RPMI8226 (cell line): Measurements from ENCODE around the gene DERA.
A peak's percentile ranks its signal among the peaks of the same experiment; 100 is the strongest.
"Not testable (repeated sequence)": the region's sequence is repeated elsewhere in the genome, so short reads cannot be mapped to it uniquely, and the experiment has no call there.

ENCODE experiments used
- DNase-seq: peaks from one replicate; pipeline ENCODE4 v3.0.0-alpha.2; 2015

DERA gene

GRCh38 chr12:16016748-16017147 lies 105.6 kb downstream of the DERA start:
- DNase-seq, result no peak

- no peak for DNase-seq
Observed at GRCh38 chr12:16018306-16018705, 107.2 kb downstream of the DERA start.

- DNase-seq, result no peak
Observed at GRCh38 chr12:16019136-16019535, 108.0 kb downstream of the DERA start.

GRCh38 chr12:16020031-16020430 lies 108.9 kb downstream of the DERA start:
- no peak for DNase-seq

- DNase-seq, result no peak
Observed at GRCh38 chr12:16021026-16021425, 109.9 kb downstream of the DERA start.

GRCh38 chr12:16021676-16022075 lies 110.5 kb downstream of the DERA start:
- DNase-seq, result no peak

- no peak for DNase-seq
Observed at GRCh38 chr12:16027002-16027401, 115.9 kb downstream of the DERA start.

- DNase-seq, result no peak
Observed at GRCh38 chr12:16030744-16031143, 119.6 kb downstream of the DERA start.

GRCh38 chr12:16034136-16034817 lies 123.1 kb downstream of the DERA start:
- no peak for DNase-seq

GRCh38 chr12:16036073-16036472 lies 124.9 kb downstream of the DERA start:
- DNase-seq, result no peak

GRCh38 chr12:16037533-16037932 lies 126.4 kb downstream of the DERA start:
- no peak for DNase-seq

GRCh38 chr12:16043480-16043879 lies 132.3 kb downstream of the DERA start:
- DNase-seq, result no peak

- DNase-seq, result no peak
Observed at GRCh38 chr12:16046266-16046665, 135.1 kb downstream of the DERA start.

GRCh38 chr12:16048511-16048910 lies 137.4 kb downstream of the DERA start:
- no peak for DNase-seq

GRCh38 chr12:16056910-16057309 lies 145.8 kb downstream of the DERA start:
- no peak for DNase-seq

GRCh38 chr12:16057351-16057751 lies 146.2 kb downstream of the DERA start:
- DNase-seq, result not testable (repeated sequence)

- DNase-seq, result no peak
Observed at GRCh38 chr12:16062611-16063010, 151.5 kb downstream of the DERA start.

- DNase-seq, result no peak
Observed at GRCh38 chr12:16063726-16064125, 152.6 kb downstream of the DERA start.

GRCh38 chr12:16070113-16070512 lies 159.0 kb downstream of the DERA start:
- no peak for DNase-seq

- no peak for DNase-seq
Observed at GRCh38 chr12:16072678-16073077, 161.5 kb downstream of the DERA start.

GRCh38 chr12:16074894-16075293 lies 163.8 kb downstream of the DERA start:
- no peak for DNase-seq

GRCh38 chr12:16075887-16076286 lies 164.8 kb downstream of the DERA start:
- no peak for DNase-seq

- DNase-seq, result peak; percentile 42
Observed at GRCh38 chr12:16076557-16076956, 165.4 kb downstream of the DERA start.

- no peak for DNase-seq
Observed at GRCh38 chr12:16076970-16077522, 165.9 kb downstream of the DERA start.

GRCh38 chr12:16086462-16086861 lies 175.3 kb downstream of the DERA start:
- no peak for DNase-seq
